ENCODE results near the gene CTSW.
"Not testable (repeated sequence)": the region's sequence is repeated elsewhere in the genome, so short reads cannot be mapped to it uniquely, and the experiment has no call there.

Gene CTSW

GRCh38 chr11:65886826-65887722 is 7.4 kb downstream of the CTSW start:
- DNase-seq = peak in 1 of 3 experiments; percentile 44

- no peak for DNase-seq
Measured at GRCh38 chr11:65887723-65888162, 8.1 kb downstream of the CTSW start.

- DNase-seq = peak; percentile 94 to 98 (median 97)
Measured at GRCh38 chr11:65888163-65888814, 8.7 kb downstream of the CTSW start, which contains the start of gene FIBP. Gene FIBP, minus strand, starts transcription at chr11:65888471. Its CDS starts 53 bp downstream, at chr11:65888418.

DNA sequence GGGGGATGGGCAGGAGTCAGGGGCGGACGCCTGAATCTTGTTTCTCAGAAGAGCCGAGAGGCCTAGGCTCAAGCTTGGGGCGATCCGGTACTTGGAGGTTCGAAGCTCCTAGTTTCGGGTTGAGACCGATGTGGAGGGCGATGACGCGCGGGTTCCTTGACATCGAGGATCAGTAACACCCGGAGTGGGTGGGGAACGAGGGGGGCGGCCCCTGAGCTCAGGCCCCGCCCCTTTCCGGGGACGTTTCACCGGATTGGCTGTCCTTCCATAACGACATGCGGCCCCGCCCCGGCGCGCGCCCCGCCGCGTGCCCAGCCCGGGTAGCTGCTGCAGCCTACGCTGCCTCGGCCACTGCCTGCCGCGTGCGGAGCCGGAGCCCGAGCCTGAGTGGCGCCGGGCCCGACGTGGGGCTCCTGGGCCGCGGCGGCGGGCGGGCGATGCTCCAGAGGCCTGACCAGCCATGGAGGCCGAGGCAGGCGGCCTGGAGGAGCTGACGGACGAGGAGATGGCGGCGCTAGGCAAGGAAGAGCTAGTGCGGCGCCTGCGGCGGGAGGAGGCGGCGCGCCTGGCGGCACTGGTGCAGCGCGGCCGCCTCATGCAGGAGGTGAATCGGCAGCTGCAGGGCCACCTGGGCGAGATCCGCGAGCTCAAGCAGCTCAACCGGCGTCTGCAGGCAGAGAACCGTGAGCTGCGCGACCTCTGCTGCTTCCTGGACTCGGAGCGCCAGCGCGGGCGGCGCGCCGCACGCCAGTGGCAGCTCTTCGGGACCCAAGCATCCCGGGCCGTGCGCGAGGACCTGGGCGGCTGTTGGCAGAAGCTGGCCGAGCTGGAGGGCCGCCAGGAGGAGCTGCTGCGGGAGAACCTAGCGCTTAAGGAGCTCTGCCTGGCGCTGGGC is 10.9 kb downstream of the CTSW start, which contains the start of gene CCDC85B:
CCDC85B (plus strand) TSS at position 350 of the 895 bp plus-strand sequence; CDS start at position 461, 111 bp downstream.
- DNase-seq = peak; percentile 97 to 99 (median 98)

- peak in 1 of 3 experiments; percentile 30 for DNase-seq
Measured at GRCh38 chr11:65891219-65892136, 11.8 kb downstream of the CTSW start.

- not testable (repeated sequence) for DNase-seq
Measured at GRCh38 chr11:65892137-65892540, 12.5 kb downstream of the CTSW start.

DNA sequence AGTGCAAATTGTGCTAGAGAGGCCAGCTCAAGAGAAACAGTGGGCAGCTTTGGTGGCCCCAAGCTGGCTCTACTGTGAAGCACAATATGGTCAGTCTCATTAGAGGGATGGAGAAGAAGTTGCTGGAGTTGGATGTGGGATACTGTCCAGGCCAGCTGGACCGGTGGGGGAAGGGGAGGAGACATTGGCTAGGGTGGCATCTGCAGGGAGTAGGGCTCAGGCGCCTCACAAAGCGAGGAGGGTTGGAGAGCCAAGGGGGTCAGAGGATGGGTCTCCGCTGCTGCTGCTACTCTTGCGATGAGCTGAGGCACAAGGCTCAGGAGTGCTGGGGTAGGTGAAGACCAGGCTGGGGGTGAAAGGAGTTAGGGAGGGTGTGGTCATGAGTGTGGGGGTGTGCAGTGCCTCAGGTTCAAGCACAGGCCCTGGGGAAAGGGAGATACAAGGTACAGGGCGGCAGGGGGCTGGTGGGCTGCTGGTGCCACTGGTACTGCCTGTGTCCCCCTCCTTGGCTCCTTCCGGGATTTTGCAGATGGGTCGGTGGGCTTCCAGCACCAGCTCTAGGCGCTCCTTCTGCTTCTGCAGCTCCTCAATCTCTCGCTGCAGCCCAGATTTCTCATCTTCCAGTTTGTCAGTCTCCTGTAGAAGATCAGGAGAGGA is 13.2 kb downstream of the CTSW start:
- no peak for DNase-seq

GRCh38 chr11:65894034-65894591 is 14.5 kb downstream of the CTSW start:
- no peak for DNase-seq

- no peak for DNase-seq
Measured at GRCh38 chr11:65895482-65895981, 15.9 kb downstream of the CTSW start.

DNA sequence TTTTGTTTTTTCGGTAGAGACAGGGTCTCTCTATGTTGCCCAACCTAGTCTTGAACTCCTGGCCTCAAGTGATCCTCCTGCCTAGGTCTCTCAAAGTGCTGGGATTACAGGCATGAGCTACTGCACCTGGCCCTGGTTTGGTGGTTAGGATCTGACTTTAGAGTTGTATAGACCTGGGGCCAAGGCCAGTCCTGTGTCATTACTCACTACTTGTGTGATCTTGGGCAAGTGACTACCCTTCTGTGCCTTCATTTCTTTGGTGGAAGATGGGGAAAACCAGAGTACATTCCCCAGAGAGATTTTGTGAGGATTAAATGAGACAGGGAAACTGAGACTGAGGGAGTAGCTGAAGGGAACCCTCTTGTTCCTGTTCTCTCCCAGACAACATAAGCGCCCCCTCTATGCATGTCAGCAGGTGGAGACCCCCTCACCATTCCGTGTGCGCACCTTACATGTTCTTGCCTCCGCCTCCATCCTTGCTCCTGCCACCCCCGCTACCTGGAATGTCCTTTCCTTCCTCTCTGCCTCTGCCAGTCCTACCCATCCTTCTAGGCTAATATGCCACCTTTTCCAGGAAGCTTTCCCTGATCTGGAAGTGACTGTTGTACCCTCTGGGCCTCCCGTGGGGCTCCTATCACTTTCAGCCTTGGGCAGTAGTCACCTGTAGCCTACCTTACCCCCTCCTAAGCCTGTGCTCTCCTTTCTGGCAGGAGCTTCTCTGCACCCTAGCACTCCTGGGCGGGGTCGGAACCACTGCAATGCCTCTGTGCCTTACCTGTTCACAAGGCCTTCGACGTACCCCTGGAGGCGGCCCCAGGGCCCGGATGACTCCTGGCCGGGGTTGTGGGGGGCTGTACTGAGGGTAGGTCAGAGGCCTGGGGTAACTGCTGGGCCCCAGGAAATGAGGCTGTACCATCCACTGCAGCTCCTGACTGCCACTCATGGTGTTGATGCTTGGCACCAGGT is 16.7 kb downstream of the CTSW start:
- no peak for DNase-seq

GRCh38 chr11:65897020-65897471 is 17.4 kb downstream of the CTSW start:
- no peak for DNase-seq

DNA sequence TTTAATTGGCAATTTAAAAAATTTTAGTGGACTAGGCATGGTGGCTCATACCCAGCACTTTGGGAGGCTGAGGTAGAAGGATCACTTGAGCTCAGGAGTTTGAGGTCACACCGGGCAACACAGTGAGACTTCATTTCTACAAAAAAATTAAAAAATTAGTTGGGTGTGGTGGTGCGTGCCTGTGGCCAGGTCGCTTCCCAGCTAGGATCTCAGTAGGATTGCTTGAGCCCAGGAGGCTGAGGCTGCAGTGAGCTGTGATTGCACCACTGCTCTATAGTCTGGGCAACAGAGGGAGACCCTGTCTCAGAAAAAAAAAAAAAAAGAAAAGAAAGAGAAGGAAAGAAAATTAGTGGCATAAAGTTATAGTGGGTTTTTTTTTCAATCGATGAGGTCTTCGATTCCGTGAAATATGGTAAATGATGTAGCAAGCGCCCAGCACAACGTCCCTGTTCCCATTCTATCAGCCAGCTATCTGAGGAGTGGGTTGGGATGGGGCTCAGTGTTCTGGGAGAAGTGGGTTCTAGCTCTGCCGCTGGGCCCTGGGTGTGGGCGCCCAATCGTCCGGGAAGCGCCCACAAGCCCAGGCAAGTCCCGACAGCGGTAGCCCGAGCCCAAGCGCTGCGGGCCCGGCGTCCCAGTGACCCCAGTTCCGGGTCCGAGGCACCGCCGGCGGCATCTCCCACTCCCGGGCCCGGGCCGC is 19.2 kb downstream of the CTSW start:
- no peak for DNase-seq

DNA sequence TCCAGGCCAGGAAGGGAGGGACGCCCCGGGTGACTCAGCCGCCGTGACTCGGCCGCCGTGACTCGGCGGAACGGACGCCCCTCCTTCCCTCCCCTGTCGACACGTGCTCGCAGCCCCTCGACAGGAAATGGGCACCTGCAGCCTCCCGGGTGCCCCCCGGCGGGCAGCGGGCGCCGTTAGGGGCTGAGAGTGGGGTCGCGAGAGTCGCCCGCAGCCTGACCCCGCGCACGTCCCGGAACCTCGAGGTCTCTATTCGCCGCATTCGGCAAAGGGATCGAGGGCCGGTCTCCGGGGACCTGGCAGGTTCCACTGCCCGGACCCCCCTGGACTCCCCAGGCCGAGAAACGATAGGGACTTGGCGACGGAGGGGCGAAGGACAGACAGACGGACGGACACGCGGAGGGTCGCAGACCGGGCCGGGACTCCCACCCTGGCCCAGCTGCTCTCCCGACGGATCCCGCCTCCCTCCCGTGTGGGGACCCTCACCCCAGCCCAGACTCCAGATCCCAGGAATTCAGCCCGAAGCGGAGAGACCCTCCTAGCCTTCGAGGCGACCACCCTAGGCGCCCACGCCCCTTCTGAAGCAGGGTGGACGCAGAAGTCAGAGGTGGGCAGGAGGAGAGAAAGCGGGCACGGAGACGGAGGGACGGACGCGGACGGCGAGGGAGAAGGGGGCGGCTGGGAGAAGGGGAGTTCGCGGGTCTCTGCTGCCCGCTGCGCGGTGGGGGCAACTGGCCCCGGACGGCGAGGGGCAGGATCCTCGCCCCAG is 19.9 kb downstream of the CTSW start:
- no peak for DNase-seq

DNA sequence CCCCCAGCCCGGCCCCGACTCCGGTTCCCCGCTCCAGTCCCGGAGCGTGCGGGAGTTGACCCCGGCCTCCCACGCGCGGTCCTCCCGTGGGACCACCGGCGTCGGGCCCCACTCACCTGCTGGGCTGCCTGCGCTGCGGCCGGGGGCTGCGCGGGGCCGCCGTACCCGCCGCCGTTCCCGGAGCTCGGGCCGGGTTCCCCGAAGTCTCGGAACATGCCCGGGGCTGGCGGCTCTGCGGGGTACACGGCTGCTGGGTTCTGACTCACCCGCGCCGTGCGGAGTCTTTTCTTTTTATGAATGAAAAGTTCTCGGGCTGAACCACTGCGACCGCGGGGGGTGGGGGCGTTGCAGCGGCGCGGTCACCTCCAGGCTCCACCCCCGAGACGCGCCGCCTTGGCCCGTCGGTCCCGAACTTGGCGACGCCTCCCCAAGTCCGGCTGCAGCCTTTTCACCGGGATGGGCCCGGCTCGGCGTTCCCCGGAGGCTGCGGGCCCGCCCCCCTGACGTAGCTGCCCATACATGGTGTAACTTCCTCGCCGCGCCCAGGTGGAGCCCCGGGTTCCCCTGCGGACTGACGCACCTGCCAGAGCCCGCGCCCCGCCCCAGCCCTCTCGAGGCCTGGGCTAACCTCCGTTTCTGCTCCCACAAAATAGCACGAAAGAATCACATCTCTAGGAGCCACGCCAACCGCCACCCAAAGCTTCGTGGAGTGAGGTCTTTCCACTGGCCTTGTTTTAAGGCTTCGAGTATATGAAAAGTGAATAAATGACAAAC is 20.7 kb downstream of the CTSW start, which contains the start of gene FOSL1:
FOSL1 (minus strand) TSS at position 264 of the 774 bp plus-strand sequence; CDS start at position 215, 49 bp downstream.
- peak; percentile 59 to 84 (median 83) for DNase-seq

DNA sequence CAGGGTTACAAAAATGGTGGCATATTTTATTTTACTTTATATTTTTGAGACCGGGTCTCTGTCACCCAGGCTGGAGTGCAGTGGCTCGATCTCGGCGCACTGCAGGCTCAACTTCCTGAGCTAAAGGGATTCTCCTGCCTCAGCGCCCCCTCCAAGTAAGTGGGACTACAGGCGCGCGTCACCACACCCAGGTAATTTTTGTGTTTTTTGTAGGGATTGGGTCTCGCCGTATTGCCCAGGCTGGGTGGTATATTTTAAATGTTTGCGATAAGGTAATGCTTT is 21.2 kb downstream of the CTSW start:
- DNase-seq = no peak

DNA sequence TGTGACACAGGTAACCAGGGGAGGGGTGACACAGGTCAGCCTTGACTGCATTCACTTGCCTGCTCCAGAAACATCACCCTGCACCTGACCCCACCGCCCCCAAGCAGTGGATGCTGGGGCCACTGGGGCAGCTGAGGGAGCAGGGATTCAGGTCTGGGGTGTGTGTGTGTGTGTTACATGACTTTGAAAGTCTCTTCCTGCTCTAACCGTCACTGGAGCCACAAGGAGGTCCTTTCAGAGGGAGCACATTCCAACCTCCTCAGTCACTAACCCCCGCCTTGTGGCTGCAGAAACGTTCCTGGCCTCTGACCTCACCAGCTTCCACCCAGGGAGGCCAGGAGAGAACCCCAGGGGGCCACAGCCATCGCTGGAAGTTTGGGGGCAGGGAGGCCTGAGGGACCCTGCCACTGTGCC is 23.4 kb downstream of the CTSW start:
- no peak for DNase-seq

DNA sequence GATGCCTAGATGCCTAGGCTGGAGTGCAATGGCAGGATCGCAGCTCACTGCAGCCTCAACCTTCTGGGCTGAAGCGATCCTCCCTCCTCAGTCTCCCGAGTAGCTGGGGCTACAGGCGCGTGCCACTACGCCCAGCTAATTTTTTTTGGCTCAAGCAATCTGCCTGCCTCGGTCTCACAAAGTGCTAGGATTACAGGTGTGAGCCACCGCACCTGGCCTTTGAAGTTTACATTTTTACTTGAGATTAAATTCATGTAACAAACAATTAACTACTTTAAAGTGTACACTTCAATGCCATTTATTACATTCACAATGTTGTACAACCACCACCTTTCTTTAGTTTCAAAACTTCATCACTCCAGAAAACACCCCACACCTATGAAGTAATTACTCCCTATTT is 24.1 kb downstream of the CTSW start:
- DNase-seq = peak in 1 of 3 experiments; percentile 46

Measured in NCI-H1417 (cell line).